ENCODE results near the gene PCSK5.

PCSK5 gene

GRCh38 chr9:75967556-75967955, 77.1 kb downstream of the PCSK5 start:
- Histone ChIP-seq H3K4me3 (ENCODE audit: low read length) (no peak overlapping the region), H3K9me3 (ENCODE audit: control insufficient read depth, low read depth, low read length) (no peaks in the 10 kb centered on the region), H3K36me3 (ENCODE audit: control insufficient read depth, low read depth, low read length) (no peaks in the 10 kb centered on the region), H3K4me1 (ENCODE audit: control insufficient read depth, low read depth, low read length) (no peaks in the 10 kb centered on the region), H3K9ac (ENCODE audit: low read length) (no peak overlapping the region), H3K27ac (ENCODE audit: low read length) (no peak overlapping the region), H3K27me3 (ENCODE audit: control insufficient read depth, insufficient read depth, low read length) (no peaks in the 10 kb centered on the region)

- Histone ChIP-seq H3K9me3 (ENCODE audit: control insufficient read depth, low read depth, low read length) (no peaks in the 10 kb centered on the region), H3K4me3 (ENCODE audit: low read length) (no peak overlapping the region), H3K36me3 (ENCODE audit: control insufficient read depth, low read depth, low read length) (no peaks in the 10 kb centered on the region), H3K27ac (ENCODE audit: low read length) (no peak overlapping the region), H3K27me3 (ENCODE audit: control insufficient read depth, insufficient read depth, low read length) (no peaks in the 10 kb centered on the region), H3K9ac (ENCODE audit: low read length) (no peak overlapping the region), H3K4me1 (ENCODE audit: control insufficient read depth, low read depth, low read length) (peaks cover 27% of the 10 kb centered on the region)
These were observed 83.7 kb downstream of the PCSK5 start for GRCh38 chr9:75974016-75974766.

- no peak overlapping the region for H3K27ac ChIP-seq (ENCODE audit: low read length)
- no peaks in the 10 kb centered on the region for H3K9me3 ChIP-seq (ENCODE audit: control insufficient read depth, low read depth, low read length)
- no peak overlapping the region for H3K4me3 ChIP-seq (ENCODE audit: low read length)
- H3K27me3 ChIP-seq (ENCODE audit: control insufficient read depth, insufficient read depth, low read length) = no peaks in the 10 kb centered on the region
- no peaks in the 10 kb centered on the region for H3K36me3 ChIP-seq (ENCODE audit: control insufficient read depth, low read depth, low read length)
- H3K9ac ChIP-seq (ENCODE audit: low read length) = no peak overlapping the region
- H3K4me1 ChIP-seq (ENCODE audit: control insufficient read depth, low read depth, low read length) = peaks cover 27% of the 10 kb centered on the region
These were observed 84.6 kb downstream of the PCSK5 start for GRCh38 chr9:75975071-75975470.

GRCh38 chr9:75976549-75976948, 86.1 kb downstream of the PCSK5 start:
- H3K9ac ChIP-seq (ENCODE audit: low read length) = no peak overlapping the region
- H3K27ac ChIP-seq (ENCODE audit: low read length) = no peak overlapping the region
- H3K9me3 ChIP-seq (ENCODE audit: control insufficient read depth, low read depth, low read length) = no peaks in the 10 kb centered on the region
- no peak overlapping the region for H3K4me3 ChIP-seq (ENCODE audit: low read length)
- peaks cover 27% of the 10 kb centered on the region for H3K4me1 ChIP-seq (ENCODE audit: control insufficient read depth, low read depth, low read length)
- H3K27me3 ChIP-seq (ENCODE audit: control insufficient read depth, insufficient read depth, low read length) = no peaks in the 10 kb centered on the region
- H3K36me3 ChIP-seq (ENCODE audit: control insufficient read depth, low read depth, low read length) = no peaks in the 10 kb centered on the region

GRCh38 chr9:75979362-75979761, 88.9 kb downstream of the PCSK5 start:
- H3K9me3 ChIP-seq (ENCODE audit: control insufficient read depth, low read depth, low read length) = no peaks in the 10 kb centered on the region
- no peak overlapping the region for H3K27ac ChIP-seq (ENCODE audit: low read length)
- H3K36me3 ChIP-seq (ENCODE audit: control insufficient read depth, low read depth, low read length) = no peaks in the 10 kb centered on the region
- H3K4me3 ChIP-seq (ENCODE audit: low read length) = no peak overlapping the region
- peaks cover 19% of the 10 kb centered on the region for H3K4me1 ChIP-seq (ENCODE audit: control insufficient read depth, low read depth, low read length)
- H3K27me3 ChIP-seq (ENCODE audit: control insufficient read depth, insufficient read depth, low read length) = no peaks in the 10 kb centered on the region
- no peak overlapping the region for H3K9ac ChIP-seq (ENCODE audit: low read length)

GRCh38 chr9:75983319-75984045, 93.0 kb downstream of the PCSK5 start:
- Histone ChIP-seq H3K9ac (ENCODE audit: low read length) (no peak overlapping the region), H3K9me3 (ENCODE audit: control insufficient read depth, low read depth, low read length) (no peaks in the 10 kb centered on the region), H3K4me1 (ENCODE audit: control insufficient read depth, low read depth, low read length) (no peaks in the 10 kb centered on the region), H3K27ac (ENCODE audit: low read length) (no peak overlapping the region), H3K4me3 (ENCODE audit: low read length) (no peak overlapping the region), H3K36me3 (ENCODE audit: control insufficient read depth, low read depth, low read length) (no peaks in the 10 kb centered on the region), H3K27me3 (ENCODE audit: control insufficient read depth, insufficient read depth, low read length) (no peaks in the 10 kb centered on the region)

GRCh38 chr9:75985515-75985914, 95.0 kb downstream of the PCSK5 start:
- H3K36me3 ChIP-seq (ENCODE audit: control insufficient read depth, low read depth, low read length) = no peaks in the 10 kb centered on the region

GRCh38 chr9:75988663-75989062, 98.2 kb downstream of the PCSK5 start:
- H3K4me1 ChIP-seq (ENCODE audit: control insufficient read depth, low read depth, low read length) = no peaks in the 10 kb centered on the region
- H3K27me3 ChIP-seq (ENCODE audit: control insufficient read depth, insufficient read depth, low read length) = no peaks in the 10 kb centered on the region
- H3K27ac ChIP-seq (ENCODE audit: low read length) = no peak overlapping the region
- no peak overlapping the region for H3K9ac ChIP-seq (ENCODE audit: low read length)
- H3K4me3 ChIP-seq (ENCODE audit: low read length) = no peak overlapping the region
- no peaks in the 10 kb centered on the region for H3K36me3 ChIP-seq (ENCODE audit: control insufficient read depth, low read depth, low read length)
- no peaks in the 10 kb centered on the region for H3K9me3 ChIP-seq (ENCODE audit: control insufficient read depth, low read depth, low read length)

More at GRCh38 chr9:75985515-75985914, 95.0 kb downstream of the PCSK5 start:
- Histone ChIP-seq H3K4me3 (ENCODE audit: low read length) (no peak overlapping the region), H3K27me3 (ENCODE audit: control insufficient read depth, insufficient read depth, low read length) (no peaks in the 10 kb centered on the region), H3K4me1 (ENCODE audit: control insufficient read depth, low read depth, low read length) (no peaks in the 10 kb centered on the region), H3K9me3 (ENCODE audit: control insufficient read depth, low read depth, low read length) (no peaks in the 10 kb centered on the region), H3K27ac (ENCODE audit: low read length) (no peak overlapping the region), H3K9ac (ENCODE audit: low read length) (no peak overlapping the region)

GRCh38 chr9:75990156-75990555, 99.7 kb downstream of the PCSK5 start:
- Histone ChIP-seq H3K9ac (ENCODE audit: low read length) (no peak overlapping the region), H3K36me3 (ENCODE audit: control insufficient read depth, low read depth, low read length) (no peaks in the 10 kb centered on the region), H3K4me1 (ENCODE audit: control insufficient read depth, low read depth, low read length) (no peaks in the 10 kb centered on the region), H3K9me3 (ENCODE audit: control insufficient read depth, low read depth, low read length) (no peaks in the 10 kb centered on the region), H3K27me3 (ENCODE audit: control insufficient read depth, insufficient read depth, low read length) (no peaks in the 10 kb centered on the region), H3K4me3 (ENCODE audit: low read length) (no peak overlapping the region), H3K27ac (ENCODE audit: low read length) (no peak overlapping the region)

GRCh38 chr9:75990576-75991304, 100.3 kb downstream of the PCSK5 start:
- H3K4me3 ChIP-seq (ENCODE audit: low read length) = no peak overlapping the region
- H3K9ac ChIP-seq (ENCODE audit: low read length) = no peak overlapping the region
- H3K9me3 ChIP-seq (ENCODE audit: control insufficient read depth, low read depth, low read length) = no peaks in the 10 kb centered on the region
- H3K36me3 ChIP-seq (ENCODE audit: control insufficient read depth, low read depth, low read length) = no peaks in the 10 kb centered on the region
- H3K27ac ChIP-seq (ENCODE audit: low read length) = no peak overlapping the region
- H3K27me3 ChIP-seq (ENCODE audit: control insufficient read depth, insufficient read depth, low read length) = no peaks in the 10 kb centered on the region
- H3K4me1 ChIP-seq (ENCODE audit: control insufficient read depth, low read depth, low read length) = no peaks in the 10 kb centered on the region

GRCh38 chr9:75992482-75993206, 102.2 kb downstream of the PCSK5 start:
- Histone ChIP-seq H3K27ac (ENCODE audit: low read length) (no peak overlapping the region), H3K9ac (ENCODE audit: low read length) (no peak overlapping the region), H3K4me1 (ENCODE audit: control insufficient read depth, low read depth, low read length) (no peaks in the 10 kb centered on the region), H3K27me3 (ENCODE audit: control insufficient read depth, insufficient read depth, low read length) (no peaks in the 10 kb centered on the region), H3K9me3 (ENCODE audit: control insufficient read depth, low read depth, low read length) (no peaks in the 10 kb centered on the region), H3K36me3 (ENCODE audit: control insufficient read depth, low read depth, low read length) (no peaks in the 10 kb centered on the region), H3K4me3 (ENCODE audit: low read length) (no peak overlapping the region)
